Kidney (tissue), 14 donors: ENCODE data around the gene ECD. TPM values are rescaled to one million over a fixed set of nuclear protein-coding genes. Genes with fewer than 3 reads are reported as not detected.

ENCODE experiments used
- DNase-seq, 5 donors: peaks; one replicate each; pipeline ENCODE4 v3.0.0-alpha.2; 2013 to 2020
- FAIRE-seq: peaks from 2 replicates; lab custom pipeline; 2012; peaks lifted over from hg19 to GRCh38; lab: Jason Lieb, UNC
- H3K27ac ChIP-seq, 2 donors: one replicate each; pipeline ENCODE4 v1.7.0; 2013; ENCODE audit warnings: low read depth in 2 of 2, low read length in 2 of 2, inconsistent platforms in 1 of 2
- H3K27me3 ChIP-seq: one replicate; pipeline ENCODE4 v1.7.1; 2013; ENCODE audit warnings: low read length, inconsistent platforms; ENCODE audit not compliant: control insufficient read depth, insufficient read depth
- H3K36me3 ChIP-seq, 3 donors: one replicate each; pipeline versions ENCODE4 v1.7.0 to v1.7.1; 2013; ENCODE audit warnings: low read length in 3 of 3, control low read depth in 1 of 3, inconsistent platforms in 1 of 3; ENCODE audit not compliant: insufficient read depth in 3 of 3, control insufficient read depth in 2 of 3
- H3K4me1 ChIP-seq, 3 donors: one replicate each; pipeline versions ENCODE4 v1.7.0 to v1.7.1; 2013; ENCODE audit warnings: low read length in 3 of 3, inconsistent platforms in 1 of 3, low read depth in 1 of 3; ENCODE audit not compliant: control insufficient read depth in 2 of 3, insufficient read depth in 2 of 3
- H3K4me3 ChIP-seq, 3 donors: one replicate each; pipeline versions ENCODE4 v1.7.0 to v1.8.1; 2013; ENCODE audit warnings: low read length in 3 of 3, control low read depth in 1 of 3, inconsistent platforms in 1 of 3
- H3K9ac ChIP-seq, 3 donors: one replicate each; pipeline versions ENCODE4 v1.7.0 to v1.7.1; 2013; ENCODE audit warnings: low read length in 3 of 3, control low read depth in 1 of 3, inconsistent platforms in 1 of 3
- H3K9me3 ChIP-seq, 3 donors: one replicate each; pipeline versions ENCODE4 v1.7.0 to v1.7.1; 2013; ENCODE audit warnings: low read length in 3 of 3, control low read depth in 1 of 3, inconsistent platforms in 1 of 3; ENCODE audit not compliant: control insufficient read depth in 2 of 3, insufficient read depth in 1 of 3
- intact Hi-C: fragments of 100-400 bp; cut with DNase I; formaldehyde crosslinking; loops from one replicate; pipeline ENCODE4 v1.11.1; 2022
- polyA plus RNA-seq: library from polyadenylated mRNA; stranded (reverse); fragments of 350-450 nt; fragmentation: Illumina TruSeq; extraction: RNeasy Lipid Tissue Mini Kit (QIAGEN cat#74804); gene quantifications from one replicate; pipeline ENCODE4 v1.2.3, GENCODE V29; 2014; ENCODE audit warnings: low read depth, low replicate concordance; ENCODE audit not compliant: insufficient read depth
- total RNA-seq: library from RNA; stranded (reverse); fragmentation: NEBNext Ultra II Directional; extraction: Animal tissue kit (Norgen Biotek cat#: 25700); gene quantifications from one replicate; pipeline ENCODE4 v1.2.1, GENCODE V29; 2021
- TF ChIP-seq, protein P1 (sequence below): IDR thresholded peaks from 3 replicates; pipeline ENCODE4 v1.5.1; 2012; ENCODE audit warnings: mild to moderate bottlenecking, moderate library complexity, borderline replicate concordance; ENCODE audit not compliant: insufficient read depth; ENCODE audit errors: extremely low read depth
- donor health status: control.
- donor health status: control.
- donor health status: control.
- donor health status: control.
- donor health status: control.
- donor health status: DM: yes; HTN: yes; CAD: no.
- donor health status: Normal renal cell carcinoma (clear cell type).

Gene ECD
- total and polyA plus RNA-seq, 2 donors from 2014 or later = 15.2 to 27.5 TPM

- Histone ChIP-seq H3K9me3 (no peaks in the 10 kb centered on the region), H3K4me1 (no peaks in the 10 kb centered on the region), H3K36me3 (peaks cover 0 to 13% (median 5%) of the 10 kb centered on the region in 3 donors), H3K27me3 (no peaks in the 10 kb centered on the region), H3K27ac (no peak overlapping the region), H3K9ac (no peak overlapping the region), H3K4me3 (no peak overlapping the region)
- TF ChIP-seq, protein P1, sequence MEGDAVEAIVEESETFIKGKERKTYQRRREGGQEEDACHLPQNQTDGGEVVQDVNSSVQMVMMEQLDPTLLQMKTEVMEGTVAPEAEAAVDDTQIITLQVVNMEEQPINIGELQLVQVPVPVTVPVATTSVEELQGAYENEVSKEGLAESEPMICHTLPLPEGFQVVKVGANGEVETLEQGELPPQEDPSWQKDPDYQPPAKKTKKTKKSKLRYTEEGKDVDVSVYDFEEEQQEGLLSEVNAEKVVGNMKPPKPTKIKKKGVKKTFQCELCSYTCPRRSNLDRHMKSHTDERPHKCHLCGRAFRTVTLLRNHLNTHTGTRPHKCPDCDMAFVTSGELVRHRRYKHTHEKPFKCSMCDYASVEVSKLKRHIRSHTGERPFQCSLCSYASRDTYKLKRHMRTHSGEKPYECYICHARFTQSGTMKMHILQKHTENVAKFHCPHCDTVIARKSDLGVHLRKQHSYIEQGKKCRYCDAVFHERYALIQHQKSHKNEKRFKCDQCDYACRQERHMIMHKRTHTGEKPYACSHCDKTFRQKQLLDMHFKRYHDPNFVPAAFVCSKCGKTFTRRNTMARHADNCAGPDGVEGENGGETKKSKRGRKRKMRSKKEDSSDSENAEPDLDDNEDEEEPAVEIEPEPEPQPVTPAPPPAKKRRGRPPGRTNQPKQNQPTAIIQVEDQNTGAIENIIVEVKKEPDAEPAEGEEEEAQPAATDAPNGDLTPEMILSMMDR = no peak
- no peak for FAIRE-seq
- intact Hi-C loops = no loop called here
- DNase-seq = no peak
Measured at GRCh38 chr10:73186266-73186665, 18.5 kb upstream of the ECD start.

- H3K36me3 ChIP-seq = peaks cover 0 to 13% (median 7%) of the 10 kb centered on the region in 3 donors
- no peak for DNase-seq
- no peak overlapping the region for H3K27ac ChIP-seq
- no peak overlapping the region for H3K9ac ChIP-seq
- no peaks in the 10 kb centered on the region for H3K27me3 ChIP-seq
- H3K4me3 ChIP-seq = no peak overlapping the region
- H3K4me1 ChIP-seq = no peaks in the 10 kb centered on the region
- no peak for FAIRE-seq
- H3K9me3 ChIP-seq = no peaks in the 10 kb centered on the region
- TF ChIP-seq, protein P1 = no peak
- intact Hi-C loops = no loop called here
Measured at GRCh38 chr10:73183667-73184281, 16.0 kb upstream of the ECD start.

DNA sequence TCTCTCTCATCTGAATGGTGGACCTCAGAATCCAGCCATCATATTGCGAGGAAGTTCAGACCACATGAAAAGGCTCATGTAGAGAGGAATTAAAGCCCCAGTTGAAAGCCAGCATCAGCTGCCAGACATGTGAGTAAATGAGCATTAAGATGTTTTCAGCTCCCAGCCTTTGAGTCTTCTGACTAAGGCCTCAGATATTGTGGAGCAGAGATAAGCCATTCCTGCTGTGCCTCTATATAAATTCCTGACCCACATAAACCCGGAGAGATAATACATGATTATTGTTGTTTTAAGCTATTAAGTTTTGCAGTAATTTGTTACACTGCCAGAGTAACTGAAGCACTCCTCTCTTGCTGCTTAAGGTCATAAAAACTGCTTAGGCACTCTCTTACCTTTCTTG is 14.8 kb upstream of the ECD start:
- Histone ChIP-seq H3K27ac (no peak overlapping the region), H3K4me1 (no peaks in the 10 kb centered on the region), H3K9ac (no peak overlapping the region), H3K9me3 (no peaks in the 10 kb centered on the region), H3K27me3 (no peaks in the 10 kb centered on the region), H3K36me3 (peaks cover 3 to 17% (median 7%) of the 10 kb centered on the region in 3 donors), H3K4me3 (no peak overlapping the region)
- DNase-seq = no peak
- TF ChIP-seq, protein P1 = no peak
- FAIRE-seq = no peak
- intact Hi-C loops = no loop called here
